Measurements from ENCODE around the gene FER.

DNA sequence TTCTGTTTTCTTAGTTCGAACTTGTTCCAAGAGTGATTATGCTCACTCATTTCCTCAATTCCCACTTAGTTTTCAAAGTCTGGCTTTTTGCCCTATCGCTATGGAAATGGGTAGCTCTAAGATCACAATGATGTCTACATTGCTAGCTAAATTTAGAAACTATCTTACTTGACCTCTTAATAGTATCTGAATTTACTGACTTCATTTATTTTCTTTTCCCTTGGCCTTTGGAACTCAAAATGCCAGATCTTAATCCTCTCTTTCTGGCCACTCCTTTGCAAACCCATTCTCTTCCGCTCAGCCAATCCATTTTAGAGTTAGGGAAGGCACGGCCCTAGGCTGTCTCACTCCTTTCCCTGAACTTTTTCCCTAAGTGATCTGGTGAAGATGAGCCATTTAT, 137.0 kb downstream of the FER start:
- TF ChIP-seq, protein P1, sequence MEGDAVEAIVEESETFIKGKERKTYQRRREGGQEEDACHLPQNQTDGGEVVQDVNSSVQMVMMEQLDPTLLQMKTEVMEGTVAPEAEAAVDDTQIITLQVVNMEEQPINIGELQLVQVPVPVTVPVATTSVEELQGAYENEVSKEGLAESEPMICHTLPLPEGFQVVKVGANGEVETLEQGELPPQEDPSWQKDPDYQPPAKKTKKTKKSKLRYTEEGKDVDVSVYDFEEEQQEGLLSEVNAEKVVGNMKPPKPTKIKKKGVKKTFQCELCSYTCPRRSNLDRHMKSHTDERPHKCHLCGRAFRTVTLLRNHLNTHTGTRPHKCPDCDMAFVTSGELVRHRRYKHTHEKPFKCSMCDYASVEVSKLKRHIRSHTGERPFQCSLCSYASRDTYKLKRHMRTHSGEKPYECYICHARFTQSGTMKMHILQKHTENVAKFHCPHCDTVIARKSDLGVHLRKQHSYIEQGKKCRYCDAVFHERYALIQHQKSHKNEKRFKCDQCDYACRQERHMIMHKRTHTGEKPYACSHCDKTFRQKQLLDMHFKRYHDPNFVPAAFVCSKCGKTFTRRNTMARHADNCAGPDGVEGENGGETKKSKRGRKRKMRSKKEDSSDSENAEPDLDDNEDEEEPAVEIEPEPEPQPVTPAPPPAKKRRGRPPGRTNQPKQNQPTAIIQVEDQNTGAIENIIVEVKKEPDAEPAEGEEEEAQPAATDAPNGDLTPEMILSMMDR (IDR thresholded peaks at IDR 0.05; ENCODE audit: control extremely low read depth in 1 of 3, insufficient read depth in 1 of 3, low read depth in 1 of 3, low read length in 3 of 3) = no peak
- TF ChIP-seq CHD2 (IDR thresholded peaks at IDR 0.05; ENCODE audit: low read length) = no peak
- TF ChIP-seq POLR2AphosphoS5 (IDR thresholded peaks at IDR 0.05; ENCODE audit: low read depth, low read length) = no peak
- no peak for TF ChIP-seq E2F6 (IDR thresholded peaks at IDR 0.05)
- TF ChIP-seq, protein P2, sequence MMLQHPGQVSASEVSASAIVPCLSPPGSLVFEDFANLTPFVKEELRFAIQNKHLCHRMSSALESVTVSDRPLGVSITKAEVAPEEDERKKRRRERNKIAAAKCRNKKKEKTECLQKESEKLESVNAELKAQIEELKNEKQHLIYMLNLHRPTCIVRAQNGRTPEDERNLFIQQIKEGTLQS (IDR thresholded peaks at IDR 0.05; ENCODE audit: insufficient read depth, low read depth, low read length) = no peak
- no peak for TF ChIP-seq YY1 (IDR thresholded peaks at IDR 0.05; ENCODE audit: low read depth, low read length)
- no peak for TF ChIP-seq EZH2 (IDR thresholded peaks at IDR 0.05; ENCODE audit: low read depth, low read length, severe bottlenecking)
- TF ChIP-seq HDAC2 (IDR thresholded peaks at IDR 0.05; ENCODE audit: borderline replicate concordance in 1 of 2, low read depth in 2 of 2, low read length in 2 of 2) = no peak
- no peak for TF ChIP-seq GABPA (IDR thresholded peaks at IDR 0.05; ENCODE audit: borderline replicate concordance, insufficient read depth, low read length)
- no peak for TF ChIP-seq SP1 (IDR thresholded peaks at IDR 0.05; ENCODE audit: low read depth, low read length)
- TF ChIP-seq POLR2A (IDR thresholded peaks at IDR 0.05; ENCODE audit: control extremely low read depth in 1 of 2, low read depth in 2 of 2, low read length in 2 of 2) = no peak
